Epidermal melanocyte (primary cell): ENCODE measurements around the gene NRP1.
A peak's percentile ranks its signal among the peaks of the same experiment; 100 is the strongest.
"Not testable (repeated sequence)": the region's sequence is repeated elsewhere in the genome, so short reads cannot be mapped to it uniquely, and the experiment has no call there.

Source experiments
- DNase-seq: peaks from one replicate; pipeline ENCODE4 v3.0.0; 2011; ENCODE audit warnings: low spot score; ENCODE audit not compliant: insufficient read length

Gene NRP1

GRCh38 chr10:33334153-33334804 is at the start of gene NRP1:
Gene NRP1, minus strand, starts transcription at chr10:33334667. Its CDS starts 285 bp downstream, at chr10:33334382.
- DNase-seq, result no peak

GRCh38 chr10:33384201-33384600 is 49.7 kb upstream of the NRP1 start:
- DNase-seq, result not testable (repeated sequence)

- no peak for DNase-seq
These were observed 48.6 kb upstream of the NRP1 start for GRCh38 chr10:33382921-33383713.

- no peak for DNase-seq
These were observed 47.7 kb upstream of the NRP1 start for GRCh38 chr10:33382216-33382600.

- peak; percentile 75 for DNase-seq
These were observed 47.2 kb upstream of the NRP1 start for GRCh38 chr10:33381451-33382215.

- DNase-seq, result no peak
These were observed 43.2 kb upstream of the NRP1 start for GRCh38 chr10:33377658-33378025.

GRCh38 chr10:33376976-33377657 is 42.6 kb upstream of the NRP1 start:
- no peak for DNase-seq

GRCh38 chr10:33376476-33376875 is 42.0 kb upstream of the NRP1 start:
- no peak for DNase-seq

- no peak for DNase-seq
These were observed 38.8 kb upstream of the NRP1 start for GRCh38 chr10:33373263-33373662.

- no peak for DNase-seq
These were observed 36.8 kb upstream of the NRP1 start for GRCh38 chr10:33371234-33371633.

GRCh38 chr10:33370434-33370930 is 36.0 kb upstream of the NRP1 start:
- no peak for DNase-seq

- no peak for DNase-seq
These were observed 33.6 kb upstream of the NRP1 start for GRCh38 chr10:33368086-33368485.

GRCh38 chr10:33365871-33366411 is 31.5 kb upstream of the NRP1 start:
- no peak for DNase-seq

GRCh38 chr10:33365301-33365700 is 30.8 kb upstream of the NRP1 start:
- DNase-seq, result no peak

- DNase-seq, result no peak
These were observed 28.6 kb upstream of the NRP1 start for GRCh38 chr10:33363106-33363505.

GRCh38 chr10:33358016-33358415 is 23.5 kb upstream of the NRP1 start:
- no peak for DNase-seq

- no peak for DNase-seq
These were observed 20.8 kb upstream of the NRP1 start for GRCh38 chr10:33355274-33355673.

- DNase-seq, result no peak
These were observed 19.4 kb upstream of the NRP1 start for GRCh38 chr10:33353853-33354252.

GRCh38 chr10:33353334-33353733 is 18.9 kb upstream of the NRP1 start:
- no peak for DNase-seq

GRCh38 chr10:33352615-33353014 is 18.1 kb upstream of the NRP1 start:
- DNase-seq, result no peak

- DNase-seq, result no peak
These were observed 17.7 kb upstream of the NRP1 start for GRCh38 chr10:33352175-33352574.
